ENCODE results near the gene DDX10. TPM values are rescaled to one million over a fixed set of nuclear protein-coding genes. Genes with fewer than 3 reads are reported as not detected.

The DDX10 gene
- total RNA-seq, 4 donors from 2014 or later: 8.8 to 27.7 (median 14.6) TPM

DNA sequence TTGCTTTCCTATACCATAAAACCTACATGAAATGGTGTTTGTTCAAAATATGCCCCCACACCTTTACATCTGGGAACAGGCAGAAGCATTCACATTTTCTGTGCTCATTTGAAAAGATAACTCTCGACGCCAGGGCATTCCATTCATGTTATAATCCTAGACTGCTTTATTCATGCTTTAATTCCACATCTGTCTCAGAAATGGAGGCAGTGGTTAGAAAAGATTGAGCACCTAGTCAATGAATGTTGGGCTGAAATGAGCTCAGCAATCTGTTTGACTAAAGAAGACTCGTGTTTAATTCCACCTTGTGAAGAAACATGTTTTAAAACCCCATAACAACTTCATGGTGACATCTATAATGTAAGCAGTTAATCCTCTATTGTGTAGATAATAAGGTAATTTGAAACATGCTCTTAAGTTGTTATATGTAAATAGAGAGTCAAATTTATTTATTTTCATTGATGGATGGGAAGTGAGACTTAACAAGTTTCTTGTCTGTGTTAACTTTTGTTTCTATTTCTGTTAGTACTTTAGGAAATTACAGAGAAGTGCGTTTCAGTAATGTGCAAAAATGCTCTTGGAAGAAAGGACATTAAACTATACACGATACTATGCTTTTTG is 217.5 kb downstream of the DDX10 start:
- no peak for TF ChIP-seq CTCF (IDR thresholded peaks at IDR 0.05; ENCODE audit: low read depth)

GRCh38 chr11:108886005-108886659 is 221.3 kb downstream of the DDX10 start:
- no peak for TF ChIP-seq CTCF (IDR thresholded peaks at IDR 0.05; ENCODE audit: low read depth)

DNA sequence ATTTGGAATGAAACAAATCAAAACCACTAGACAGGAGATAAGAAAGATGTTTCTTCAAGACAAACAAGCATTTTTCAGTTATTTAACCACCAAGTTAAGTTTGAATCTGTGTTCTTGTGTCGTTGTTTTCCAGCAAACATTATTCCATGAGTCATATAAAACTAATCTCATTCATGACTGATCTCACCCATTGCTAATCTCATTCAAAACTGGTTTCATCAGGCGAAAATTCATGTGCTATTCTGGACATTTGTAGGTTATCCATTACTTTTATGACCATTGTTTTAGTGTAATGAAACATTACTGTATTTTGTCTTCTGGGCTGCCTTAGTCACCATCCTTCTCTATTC is 221.8 kb downstream of the DDX10 start:
- TF ChIP-seq CTCF (IDR thresholded peaks at IDR 0.05; ENCODE audit: low read depth): no peak

- no peak for TF ChIP-seq CTCF (IDR thresholded peaks at IDR 0.05; ENCODE audit: low read depth)
Measured at GRCh38 chr11:108887436-108888238, 222.8 kb downstream of the DDX10 start.

GRCh38 chr11:108890482-108891105 is 225.7 kb downstream of the DDX10 start:
- TF ChIP-seq CTCF (IDR thresholded peaks at IDR 0.05; ENCODE audit: low read depth): no peak

- TF ChIP-seq CTCF (IDR thresholded peaks at IDR 0.05; ENCODE audit: low read depth): no peak
Measured at GRCh38 chr11:108891143-108891542, 226.3 kb downstream of the DDX10 start.
